Smooth muscle cell (in vitro differentiated cells): Measurements from ENCODE around the gene DNAJC16. TPM values are rescaled to one million over a fixed set of nuclear protein-coding genes. Genes with fewer than 3 reads are reported as not detected.

Experiments
- DNase-seq: peaks from one replicate; lab custom pipeline; 2025; ENCODE audit not compliant: unreplicated experiment; lab: John Stamatoyannopoulos, UW
- H2AFZ ChIP-seq: fragments of 200-600 bp; sonication (generic); 2 replicates; pipeline ENCODE4 v1.6.0; 2016; ENCODE audit warnings: antibody characterized with exemption, low read depth, mild to moderate bottlenecking
- H3F3A ChIP-seq: fragments of 200-600 bp; sonication (generic); 2 replicates; pipeline ENCODE4 v1.6.0; 2017; ENCODE audit warnings: antibody characterized with exemption, low read depth
- H3K27ac ChIP-seq: fragments of 200-600 bp; sonication (generic); 2 replicates; pipeline ENCODE4 v1.5.1; 2016; ENCODE audit warnings: low read depth, mild to moderate bottlenecking
- H3K27me3 ChIP-seq: fragments of 200-600 bp; sonication (generic); 2 replicates; pipeline ENCODE4 v1.6.1; 2016; ENCODE audit warnings: low read depth, mild to moderate bottlenecking
- H3K36me3 ChIP-seq: fragments of 200-600 bp; sonication (generic); 2 replicates; pipeline ENCODE4 v1.5.1; 2016; ENCODE audit warnings: low read depth
- H3K4me1 ChIP-seq: fragments of 200-600 bp; sonication (generic); 2 replicates; pipeline ENCODE4 v1.5.1; 2016; ENCODE audit warnings: low read depth
- H3K4me2 ChIP-seq: fragments of 200-600 bp; sonication (generic); 2 replicates; pipeline ENCODE4 v1.6.0; 2016; ENCODE audit warnings: mild to moderate bottlenecking
- H3K4me3 ChIP-seq: fragments of 200-600 bp; sonication (generic); 2 replicates; pipeline ENCODE4 v1.5.1; 2016; ENCODE audit warnings: mild to moderate bottlenecking
- H3K79me2 ChIP-seq: fragments of 200-600 bp; sonication (generic); 2 replicates; pipeline ENCODE4 v1.6.0; 2016; ENCODE audit warnings: low read depth, mild to moderate bottlenecking
- H3K9ac ChIP-seq: fragments of 200-600 bp; sonication (generic); 2 replicates; pipeline ENCODE4 v1.6.0; 2016; ENCODE audit warnings: low read depth
- H3K9me3 ChIP-seq: fragments of 200-600 bp; sonication (generic); replicated peaks from 2 replicates; pipeline ENCODE4 v1.5.1; 2016; ENCODE audit warnings: low read depth
- H4K20me1 ChIP-seq: fragments of 200-600 bp; sonication (generic); 2 replicates; pipeline ENCODE4 v1.6.0; 2016; ENCODE audit warnings: low read depth
- CTCF ChIP-seq: fragments of 200-600 bp; sonication (generic); IDR thresholded peaks from 2 replicates; pipeline ENCODE4 v1.5.1; 2017; ENCODE audit warnings: borderline replicate concordance, mild to moderate bottlenecking, antibody characterized with exemption; ENCODE audit not compliant: insufficient read depth, poor library complexity, severe bottlenecking
- WGBS: methylation state at CpG from one replicate; pipeline ENCODE4 v1.1.7; 2016; ENCODE audit warnings: low lambda C conversion rate; 5-methylcytosine and 5-hydroxymethylcytosine counted together
- polyA plus RNA-seq: library from polyadenylated mRNA; unstranded; fragments of >200 nt; fragmentation: Nextera tagmentation; extraction: Ambion mirVana; gene quantifications from 2 replicates; pipeline ENCODE4 v1.2.1, GENCODE V29; 2016
- total RNA-seq: library from RNA; depleted of rRNA; stranded (reverse); fragments of >200 nt; gene quantifications from 2 replicates; pipeline ENCODE4 v1.2.3, GENCODE V29; 2014

The DNAJC16 gene
- total and polyA plus RNA-seq, 2 experiments from 2014 or later: 4.0 to 18.3 TPM

GRCh38 chr1:15616373-15617172 is 89.9 kb downstream of the DNAJC16 start:
- TF ChIP-seq CTCF: no peak
- H3K79me2 ChIP-seq: peaks cover 25% of the 10 kb centered on the region
- peaks cover 5% of the 10 kb centered on the region for H3F3A ChIP-seq
- H2AFZ ChIP-seq: peak overlapping the region; percentile 70
- 28% methylated on average over 16 of the region's 16 CpGs for WGBS
- H3K27ac ChIP-seq: peak overlapping the region; percentile 70
- peak overlapping the region; percentile 66 for H3K9ac ChIP-seq
- DNase-seq: peak; percentile 17
- H3K4me2 ChIP-seq: peak overlapping the region; percentile 85
- peaks cover 13% of the 10 kb centered on the region for H4K20me1 ChIP-seq
- H3K4me1 ChIP-seq: peaks cover 20% of the 10 kb centered on the region
- no peaks in the 10 kb centered on the region for H3K36me3 ChIP-seq
- H3K9me3 ChIP-seq: no peaks in the 10 kb centered on the region
- H3K4me3 ChIP-seq: peak overlapping the region; percentile 60
- H3K27me3 ChIP-seq: no peaks in the 10 kb centered on the region

- Histone ChIP-seq H3K27ac (peak within 1 kb of the TSS; percentile 82), H4K20me1 (peaks cover 20% of the 10 kb centered on the region), H3K4me2 (peak within 1 kb of the TSS; percentile 88), H3K9ac (peak within 1 kb of the TSS; percentile 81), H3K4me3 (peak within 1 kb of the TSS; percentile 68), H2AFZ (peak within 1 kb of the TSS; percentile 70), H3K9me3 (no peaks in the 10 kb centered on the region), H3K4me1 (peaks cover 20% of the 10 kb centered on the region), H3K36me3 (no peaks in the 10 kb centered on the region), H3K27me3 (no peaks in the 10 kb centered on the region), H3F3A (peaks cover 5% of the 10 kb centered on the region), H3K79me2 (peaks cover 34% of the 10 kb centered on the region)
- peak; percentile 87 for DNase-seq
- no peak for TF ChIP-seq CTCF
- under 1% methylated on average over 58 of the region's 86 CpGs for WGBS
Observed at GRCh38 chr1:15617173-15618076, 90.8 kb downstream of the DNAJC16 start, which contains the start of gene DDI2. TSS of gene DDI2 (plus strand) at chr1:15617458. CDS start at chr1:15617671, 213 bp downstream.

- WGBS: 1% methylated on average over 8 of the region's 8 CpGs
- Histone ChIP-seq H3K4me2 (peak overlapping the region; percentile 88), H3K9me3 (no peaks in the 10 kb centered on the region), H3K4me3 (peak overlapping the region; percentile 68), H4K20me1 (peaks cover 28% of the 10 kb centered on the region), H3K36me3 (no peaks in the 10 kb centered on the region), H3F3A (peaks cover 5% of the 10 kb centered on the region), H3K9ac (peak overlapping the region; percentile 81), H3K27me3 (no peaks in the 10 kb centered on the region), H2AFZ (peak overlapping the region; percentile 25), H3K4me1 (peaks cover 20% of the 10 kb centered on the region), H3K79me2 (peaks cover 41% of the 10 kb centered on the region), H3K27ac (peak overlapping the region; percentile 82)
- no peak for DNase-seq
- no peak for TF ChIP-seq CTCF
Observed at GRCh38 chr1:15618077-15618654, 91.5 kb downstream of the DNAJC16 start.
